SU-DHL-6 (cell line): ENCODE data around the gene CPT1B.

Experiments
- CTCF ChIP-seq: fragments of 200-600 bp; sonication (generic); IDR thresholded peaks from one replicate; pipeline ENCODE4 v1.5.1; 2017; ENCODE audit warnings: antibody characterized with exemption, mild to moderate bottlenecking, low read length, moderate library complexity; ENCODE audit not compliant: insufficient read depth, poor library complexity, severe bottlenecking
- EZH2phosphoT487 ChIP-seq: fragments of 200-600 bp; sonication (generic), shearing (Covaris generic); conservative IDR thresholded peaks from 2 replicates; pipeline ENCODE4 v1.6.1; 2018; ENCODE audit warnings: mild to moderate bottlenecking, antibody characterized with exemption, low read length, moderate library complexity, mixed read lengths

GRCh38 chr22:50540381-50540780 lies 37.8 kb downstream of the CPT1B start:
- no peak for TF ChIP-seq CTCF
- no peak for TF ChIP-seq EZH2phosphoT487
